Thoracic aorta (tissue), 2 donors: ENCODE measurements around the gene KLHL41. TPM values are rescaled to one million over a fixed set of nuclear protein-coding genes. Genes with fewer than 3 reads are reported as not detected.

Source experiments
- ATAC-seq: fragments of 150-250 bp; one replicate; pipeline ENCODE4 v1.8.0; 2017; ENCODE audit warnings: low read depth; ENCODE audit not compliant: insufficient number of reproducible peaks, low FRiP score
- DNase-seq: peaks from one replicate; pipeline ENCODE4 v3.0.0-alpha.2; 2020; ENCODE audit warnings: low spot score
- H3K27ac ChIP-seq, 2 donors: fragments of 200-600 bp; sonication (generic); 1 replicate in 1 of 2; 2 replicates in 1 of 2; pipeline ENCODE4 v1.5.1; 2016; ENCODE audit warnings: mild to moderate bottlenecking in 2 of 2, moderate library complexity in 2 of 2
- H3K27me3 ChIP-seq: fragments of 200-600 bp; sonication (generic); replicated peaks from 2 replicates; pipeline ENCODE4 v1.6.0; 2016; ENCODE audit warnings: mild to moderate bottlenecking; ENCODE audit not compliant: insufficient read depth
- H3K36me3 ChIP-seq: fragments of 200-600 bp; sonication (generic); one replicate; pipeline ENCODE4 v1.5.1; 2016
- H3K4me1 ChIP-seq, 2 donors: fragments of 200-600 bp; sonication (generic); 1 replicate in 1 of 2; 2 replicates in 1 of 2; pipeline versions ENCODE4 v1.5.1 to v1.6.0; 2016; ENCODE audit warnings: low read depth in 2 of 2, mild to moderate bottlenecking in 1 of 2; ENCODE audit not compliant: control insufficient read depth in 1 of 2
- H3K4me3 ChIP-seq: fragments of 200-600 bp; sonication (generic); 2 replicates; pipeline ENCODE4 v1.5.1; 2016; ENCODE audit warnings: mild to moderate bottlenecking
- H3K9me3 ChIP-seq: fragments of 200-600 bp; sonication (generic); 2 replicates; pipeline ENCODE4 v1.5.1; 2016
- total RNA-seq, 2 donors: library from RNA; depleted of rRNA; stranded (reverse); fragments of >200 nt; gene quantifications; one replicate each; pipeline versions ENCODE4 v1.1.0 to v1.2.3, GENCODE V29; 2016
- TF ChIP-seq, protein P1 (sequence below): fragments of 200-600 bp; sonication (generic); IDR thresholded peaks from one replicate; pipeline ENCODE4 v1.5.1; 2019; ENCODE audit warnings: antibody characterized with exemption

KLHL41 gene
- total RNA-seq, 2 donors from 2014 or later = 0.28 to 1.2 TPM

DNA sequence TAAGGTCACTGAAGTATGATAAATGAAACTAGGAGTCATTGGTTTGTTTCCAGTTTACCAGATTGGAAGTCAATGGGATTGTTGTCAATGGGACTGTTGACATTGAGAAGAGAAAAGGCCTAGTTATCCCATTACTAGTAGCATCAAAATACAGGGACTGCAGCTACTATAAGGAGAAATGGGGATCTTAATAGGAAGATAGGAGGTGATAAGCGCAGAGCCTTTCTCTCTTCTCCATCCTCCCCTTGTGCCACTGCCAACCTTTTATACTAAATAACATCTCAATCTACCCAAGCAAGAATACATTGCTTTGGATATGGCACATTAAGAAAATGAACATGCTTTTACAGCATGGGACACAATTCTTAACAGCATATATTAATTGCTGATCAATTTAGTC lies 40.7 kb upstream of the KLHL41 start:
- TF ChIP-seq, protein P1, sequence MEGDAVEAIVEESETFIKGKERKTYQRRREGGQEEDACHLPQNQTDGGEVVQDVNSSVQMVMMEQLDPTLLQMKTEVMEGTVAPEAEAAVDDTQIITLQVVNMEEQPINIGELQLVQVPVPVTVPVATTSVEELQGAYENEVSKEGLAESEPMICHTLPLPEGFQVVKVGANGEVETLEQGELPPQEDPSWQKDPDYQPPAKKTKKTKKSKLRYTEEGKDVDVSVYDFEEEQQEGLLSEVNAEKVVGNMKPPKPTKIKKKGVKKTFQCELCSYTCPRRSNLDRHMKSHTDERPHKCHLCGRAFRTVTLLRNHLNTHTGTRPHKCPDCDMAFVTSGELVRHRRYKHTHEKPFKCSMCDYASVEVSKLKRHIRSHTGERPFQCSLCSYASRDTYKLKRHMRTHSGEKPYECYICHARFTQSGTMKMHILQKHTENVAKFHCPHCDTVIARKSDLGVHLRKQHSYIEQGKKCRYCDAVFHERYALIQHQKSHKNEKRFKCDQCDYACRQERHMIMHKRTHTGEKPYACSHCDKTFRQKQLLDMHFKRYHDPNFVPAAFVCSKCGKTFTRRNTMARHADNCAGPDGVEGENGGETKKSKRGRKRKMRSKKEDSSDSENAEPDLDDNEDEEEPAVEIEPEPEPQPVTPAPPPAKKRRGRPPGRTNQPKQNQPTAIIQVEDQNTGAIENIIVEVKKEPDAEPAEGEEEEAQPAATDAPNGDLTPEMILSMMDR = no peak
- Histone ChIP-seq H3K4me1 (no peaks in the 10 kb centered on the region), H3K9me3 (no peaks in the 10 kb centered on the region), H3K36me3 (no peaks in the 10 kb centered on the region), H3K27me3 (no peaks in the 10 kb centered on the region), H3K4me3 (no peak overlapping the region), H3K27ac (no peak overlapping the region)
- DNase-seq (no peak), ATAC-seq (no peak)

DNA sequence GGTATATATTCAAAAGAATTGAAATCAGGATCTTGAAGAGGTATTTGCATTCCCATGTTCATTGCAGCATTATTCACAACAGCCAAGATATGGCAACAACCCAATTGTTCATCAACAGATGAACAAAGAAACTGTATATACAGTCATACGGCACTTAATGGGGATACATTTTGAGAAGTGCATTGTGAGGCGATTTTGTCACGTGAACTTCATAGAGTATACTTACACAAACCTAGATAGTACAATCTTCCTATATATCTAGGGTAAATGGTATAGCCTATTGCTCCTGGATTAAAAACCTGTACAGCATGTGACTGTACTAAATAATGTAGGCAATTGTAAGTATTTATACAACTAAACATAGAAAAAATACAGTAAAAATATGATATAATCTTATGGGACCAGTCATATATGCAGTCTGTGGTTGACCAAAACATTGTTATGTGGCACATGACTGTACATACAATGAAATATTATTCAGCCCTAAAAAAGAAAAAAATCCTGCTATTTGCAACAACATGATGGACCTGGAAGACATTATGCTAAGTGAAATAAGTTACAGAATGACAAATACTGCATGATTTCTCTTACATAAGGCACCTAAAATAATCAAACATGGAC lies 39.4 kb upstream of the KLHL41 start:
- Histone ChIP-seq H3K27ac (no peak overlapping the region), H3K4me3 (no peak overlapping the region), H3K36me3 (no peaks in the 10 kb centered on the region), H3K9me3 (no peaks in the 10 kb centered on the region), H3K27me3 (no peaks in the 10 kb centered on the region), H3K4me1 (no peaks in the 10 kb centered on the region)
- ATAC-seq (no peak), DNase-seq (no peak)
- TF ChIP-seq, protein P1 = no peak

GRCh38 chr2:169472249-169472648 lies 37.3 kb upstream of the KLHL41 start:
- DNase-seq (no peak), ATAC-seq (no peak)
- TF ChIP-seq, protein P1 = no peak
- no peak overlapping the region for H3K4me3 ChIP-seq
- H3K27ac ChIP-seq = no peak overlapping the region
- no peaks in the 10 kb centered on the region for H3K36me3 ChIP-seq
- H3K4me1 ChIP-seq = no peaks in the 10 kb centered on the region
- H3K27me3 ChIP-seq = no peaks in the 10 kb centered on the region
- no peaks in the 10 kb centered on the region for H3K9me3 ChIP-seq

DNA sequence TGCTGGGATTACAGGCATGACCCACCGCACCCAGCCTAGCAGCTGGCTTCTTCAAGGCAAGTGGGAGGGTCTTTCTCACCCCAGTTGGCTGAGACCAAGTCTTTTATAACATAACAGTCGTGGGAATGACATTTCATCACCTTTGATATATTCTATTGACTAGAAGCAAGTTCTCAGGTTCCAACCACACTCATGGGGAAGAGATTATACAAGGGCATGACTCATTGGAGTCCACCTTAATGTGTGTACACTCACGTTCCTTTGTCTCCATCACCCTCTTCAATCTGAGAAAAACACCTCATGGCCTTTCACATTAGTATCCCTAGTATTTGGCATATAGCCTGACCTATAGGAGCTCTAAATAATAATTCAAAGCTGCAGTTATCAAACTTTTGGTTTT lies 33.0 kb upstream of the KLHL41 start:
- Histone ChIP-seq H3K9me3 (no peaks in the 10 kb centered on the region), H3K27ac (no peak overlapping the region), H3K4me3 (no peak overlapping the region), H3K27me3 (no peaks in the 10 kb centered on the region), H3K4me1 (peaks cover 8 to 9% of the 10 kb centered on the region in 2 donors), H3K36me3 (no peaks in the 10 kb centered on the region)
- ATAC-seq (no peak), DNase-seq (no peak)
- TF ChIP-seq, protein P1 = no peak

- peak overlapping the region; percentile 89 for H3K4me3 ChIP-seq
- ATAC-seq = peak; percentile 49
- no peaks in the 10 kb centered on the region for H3K27me3 ChIP-seq
- peaks cover 8 to 9% of the 10 kb centered on the region in 2 donors for H3K4me1 ChIP-seq
- no peak overlapping the region for H3K27ac ChIP-seq
- no peaks in the 10 kb centered on the region for H3K36me3 ChIP-seq
- no peaks in the 10 kb centered on the region for H3K9me3 ChIP-seq
- no peak for DNase-seq
- TF ChIP-seq, protein P1 = no peak
Measured at GRCh38 chr2:169478339-169478738, 31.2 kb upstream of the KLHL41 start.
